Fibroblast of upper back skin (primary cell): ENCODE data around the gene P2RY2.

Experiments
- DNase-seq: peaks from one replicate; pipeline ENCODE4 v3.0.0-alpha.2; 2013

P2RY2 gene

DNA sequence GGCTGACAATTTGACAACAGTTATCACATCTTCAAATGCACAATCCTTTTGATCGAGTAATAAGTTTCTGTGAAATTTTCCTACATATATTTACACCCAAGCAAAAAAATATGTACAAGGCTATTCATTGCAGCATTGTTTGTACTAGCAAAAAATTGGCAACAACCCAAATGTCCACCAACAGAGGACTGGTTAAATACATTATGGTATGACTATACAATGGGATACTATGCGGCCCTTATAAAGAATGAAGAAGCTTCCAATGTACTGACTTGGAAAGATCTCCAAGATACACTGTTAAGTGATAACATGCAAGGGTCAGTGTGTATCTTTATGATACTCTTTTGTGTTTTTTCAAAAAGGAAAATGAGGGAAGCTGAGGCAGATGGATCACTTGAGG, 8.2 kb upstream of the P2RY2 start:
- DNase-seq, result no peak

- DNase-seq, result no peak
These were observed 7.0 kb upstream of the P2RY2 start for GRCh38 chr11:73210916-73211667.

DNA sequence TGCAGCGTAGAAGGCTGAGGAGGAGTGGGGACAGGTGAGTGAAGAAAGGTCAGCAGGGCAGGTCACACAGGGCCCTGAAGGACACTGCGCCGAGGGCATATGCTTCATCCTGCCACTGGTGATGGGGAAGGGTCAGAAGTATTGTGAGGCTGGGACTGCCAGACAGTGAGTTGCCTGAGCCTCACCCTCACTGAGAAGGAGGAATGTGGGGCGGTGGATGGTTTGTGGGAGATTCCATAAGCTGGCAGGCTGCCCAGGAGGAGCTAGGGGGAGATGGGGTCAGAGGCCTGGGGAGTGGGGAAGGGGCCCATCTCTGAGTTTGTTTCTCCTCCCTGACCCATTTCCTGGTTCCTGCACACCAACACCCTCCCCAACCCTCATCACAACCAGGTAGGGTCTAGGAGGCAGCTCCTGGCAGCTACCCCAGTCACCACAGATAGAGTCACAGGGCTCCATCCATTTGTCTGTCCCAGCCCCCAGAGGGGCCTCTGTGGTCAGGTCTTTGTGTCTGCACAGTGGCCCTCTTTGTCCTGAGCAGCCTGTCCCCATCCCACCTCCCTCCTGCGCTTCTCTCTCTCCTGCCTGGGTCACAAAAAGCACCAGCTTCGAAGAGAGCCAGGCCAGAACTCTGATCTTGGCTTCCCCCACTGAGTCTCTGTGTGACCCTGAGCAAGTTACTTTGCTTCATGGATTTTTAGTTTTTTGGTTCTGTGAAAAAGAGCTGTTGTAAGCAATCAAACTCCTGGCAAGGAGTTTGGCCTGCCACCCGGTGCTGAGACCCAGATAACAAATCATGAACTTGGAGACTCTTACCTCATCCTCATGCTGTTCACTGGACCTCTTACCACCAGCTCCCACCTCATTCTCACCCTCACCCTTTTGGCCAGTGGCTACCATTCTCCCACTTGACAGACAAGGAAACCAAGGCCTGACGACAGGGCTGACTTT, 4.6 kb upstream of the P2RY2 start:
- no peak for DNase-seq

GRCh38 chr11:73215191-73216134, 2.6 kb upstream of the P2RY2 start:
- DNase-seq, result no peak

GRCh38 chr11:73216465-73216864, 1.6 kb upstream of the P2RY2 start:
- DNase-seq, result no peak

- no peak for DNase-seq
These were observed 811 bp upstream of the P2RY2 start for GRCh38 chr11:73217131-73217809.

- DNase-seq, result no peak
These were observed 323 bp upstream of the P2RY2 start for GRCh38 chr11:73217810-73218105.

DNA sequence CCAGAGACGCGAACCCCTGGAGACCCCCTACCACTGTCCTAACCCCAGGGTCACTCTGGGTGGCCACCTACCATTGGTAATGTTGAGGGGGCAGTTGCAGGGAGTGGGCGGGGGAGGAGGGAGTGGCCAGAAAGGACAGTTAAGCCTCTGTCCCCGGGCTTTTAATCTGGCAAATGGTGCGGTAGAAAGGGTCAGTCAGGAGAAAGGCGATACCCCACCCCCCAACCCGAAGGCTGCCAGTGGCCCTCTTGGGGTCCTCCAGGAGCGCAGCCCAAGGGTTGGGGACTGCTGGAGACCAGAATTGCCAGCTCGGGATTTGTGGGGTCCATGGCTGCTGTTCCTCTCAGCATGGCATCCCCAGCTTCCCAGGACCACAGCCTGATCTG, 742 bp downstream of the P2RY2 start:
- no peak for DNase-seq

- DNase-seq, result no peak
These were observed 1.6 kb downstream of the P2RY2 start for GRCh38 chr11:73219396-73220285.

DNA sequence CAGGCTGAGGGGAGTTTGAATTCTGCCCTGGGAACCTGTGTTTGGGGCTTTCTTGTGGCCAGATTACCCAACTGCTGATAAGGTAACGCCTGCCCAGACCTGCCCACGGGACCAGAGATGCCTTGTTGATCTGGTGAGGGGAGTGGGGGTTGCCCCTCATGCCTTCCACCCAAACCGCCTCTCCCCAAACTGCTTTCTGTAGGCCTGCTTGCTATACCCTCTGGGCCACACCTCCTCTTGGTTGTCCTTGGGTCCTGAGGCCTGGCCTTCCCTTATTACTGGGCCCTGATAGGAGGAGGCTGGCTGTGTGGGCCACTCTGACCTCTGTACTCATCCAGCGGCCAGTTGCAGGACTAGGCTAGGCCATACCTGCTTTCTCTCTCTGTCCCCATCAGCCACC, 3.4 kb downstream of the P2RY2 start:
- DNase-seq, result no peak

GRCh38 chr11:73221996-73222395, 3.9 kb downstream of the P2RY2 start:
- DNase-seq, result no peak

DNA sequence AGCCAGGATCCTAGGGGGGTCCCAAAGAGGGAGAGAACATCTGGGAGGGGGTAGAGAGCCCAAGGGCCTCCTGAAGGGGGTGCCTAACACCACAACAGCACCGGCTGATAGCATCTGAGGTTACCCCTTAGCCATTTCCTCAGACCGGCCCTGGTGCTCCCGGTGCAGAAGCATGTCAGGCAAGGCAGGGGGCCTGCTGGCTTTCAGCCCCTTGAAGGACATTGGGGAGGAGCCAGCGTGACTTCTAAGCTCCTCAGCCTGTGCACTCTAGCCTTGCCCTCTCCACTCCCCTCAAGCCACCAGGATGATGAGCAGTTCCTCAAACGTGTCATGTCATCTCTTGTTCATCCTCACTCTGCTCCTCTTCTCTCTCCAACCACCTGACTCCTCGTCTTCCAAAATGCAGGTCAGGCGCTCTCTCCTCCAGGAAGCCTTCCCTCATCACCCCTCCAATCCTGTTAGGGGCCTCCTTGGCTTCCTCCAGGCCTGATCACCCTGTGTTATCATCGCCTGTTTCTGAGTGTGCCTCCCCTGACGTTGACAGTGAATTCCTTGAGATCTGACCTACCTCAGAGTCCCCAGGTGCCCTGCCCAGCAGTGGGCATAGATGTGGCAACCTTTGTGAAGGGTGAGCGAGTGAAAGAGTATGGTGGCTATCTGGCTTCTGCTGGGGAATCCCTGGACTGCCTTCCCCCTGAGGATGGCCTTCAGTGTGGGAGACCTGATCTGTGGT, 6.1 kb downstream of the P2RY2 start:
- no peak for DNase-seq

DNA sequence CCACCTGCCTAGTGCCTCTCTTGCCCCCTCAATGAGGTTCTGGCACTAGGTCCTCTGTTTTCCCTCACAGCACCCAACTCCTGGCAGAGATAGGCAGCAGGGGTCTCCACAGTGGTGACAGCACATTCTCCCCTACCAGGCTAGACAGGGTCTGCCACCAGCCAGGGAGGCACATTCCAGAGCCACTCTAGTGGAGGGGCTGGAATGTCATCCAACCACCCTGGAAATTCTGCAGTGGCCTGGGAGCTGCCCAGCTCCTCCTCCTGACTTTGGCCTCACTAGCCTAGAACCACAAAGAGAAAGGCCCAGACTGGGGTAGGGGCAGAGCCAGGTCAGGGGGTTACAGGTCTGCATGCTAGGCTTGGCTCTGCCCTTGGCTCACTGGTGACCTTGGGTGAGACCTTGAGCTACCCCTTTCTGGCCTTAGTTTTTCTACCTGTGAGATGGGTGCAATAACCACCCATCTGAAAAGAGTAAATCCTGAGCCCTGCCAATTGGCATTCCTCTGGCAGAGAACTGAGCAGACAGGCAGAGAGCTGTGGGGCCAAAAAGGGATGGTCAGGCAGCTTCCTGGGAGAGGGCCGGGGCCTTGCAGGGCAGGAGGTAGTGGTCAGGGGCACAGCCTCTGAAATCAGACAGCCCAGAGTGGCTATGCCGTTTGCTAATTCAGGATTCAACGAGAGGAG, 7.1 kb downstream of the P2RY2 start:
- DNase-seq, result no peak

DNA sequence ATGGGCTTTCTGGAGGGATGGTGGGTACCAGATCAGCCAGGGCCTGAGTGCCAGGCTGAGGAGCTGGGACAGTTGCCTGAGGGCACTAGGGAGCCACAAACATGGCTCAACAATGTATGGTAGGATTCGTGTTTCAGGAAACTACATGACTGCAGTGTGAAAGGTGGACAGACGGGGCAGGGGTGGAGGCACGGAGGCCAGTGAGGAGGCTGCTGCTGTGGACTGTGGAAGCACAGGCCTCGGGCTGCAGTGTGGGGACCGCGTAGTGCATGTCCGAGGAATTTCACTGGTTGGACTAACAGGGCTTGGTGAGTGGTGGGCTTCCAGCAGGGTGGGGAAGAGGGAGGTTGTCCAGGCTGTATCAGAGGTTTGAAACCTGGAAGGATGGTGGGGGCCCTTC, 7.8 kb downstream of the P2RY2 start:
- no peak for DNase-seq

- DNase-seq, result no peak
These were observed 8.4 kb downstream of the P2RY2 start for GRCh38 chr11:73226297-73227006.

DNA sequence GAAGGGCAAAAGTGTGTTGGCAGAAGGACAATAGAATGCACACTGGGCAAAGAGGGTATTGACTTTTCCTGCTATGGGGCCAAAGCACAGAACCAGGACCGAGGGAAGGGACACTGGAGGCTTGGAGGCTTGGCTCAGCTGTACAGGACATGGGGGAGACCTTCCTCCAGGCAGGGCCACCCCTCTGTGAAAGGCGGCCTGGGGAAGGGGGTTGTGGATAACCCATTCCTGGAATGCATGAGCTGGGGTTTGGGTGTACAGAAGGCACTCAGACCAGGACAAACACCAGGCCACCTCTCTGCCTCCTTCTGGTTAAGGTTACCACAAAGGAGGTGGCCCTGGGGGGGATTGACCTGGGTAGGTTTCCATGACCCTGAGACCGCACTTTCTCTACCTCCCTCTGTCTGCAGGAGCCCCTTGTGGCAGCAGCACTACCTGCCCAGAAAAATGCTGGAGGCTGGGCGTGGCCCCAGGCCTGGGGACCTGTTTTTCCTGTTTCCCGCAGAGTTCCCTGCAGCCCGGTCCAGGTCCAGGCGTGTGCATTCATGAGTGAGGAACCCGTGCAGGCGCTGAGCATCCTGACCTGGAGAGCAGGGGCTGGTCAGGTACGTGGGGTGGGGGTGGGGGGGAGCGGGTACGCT, 9.6 kb downstream of the P2RY2 start:
- DNase-seq, result no peak

DNA sequence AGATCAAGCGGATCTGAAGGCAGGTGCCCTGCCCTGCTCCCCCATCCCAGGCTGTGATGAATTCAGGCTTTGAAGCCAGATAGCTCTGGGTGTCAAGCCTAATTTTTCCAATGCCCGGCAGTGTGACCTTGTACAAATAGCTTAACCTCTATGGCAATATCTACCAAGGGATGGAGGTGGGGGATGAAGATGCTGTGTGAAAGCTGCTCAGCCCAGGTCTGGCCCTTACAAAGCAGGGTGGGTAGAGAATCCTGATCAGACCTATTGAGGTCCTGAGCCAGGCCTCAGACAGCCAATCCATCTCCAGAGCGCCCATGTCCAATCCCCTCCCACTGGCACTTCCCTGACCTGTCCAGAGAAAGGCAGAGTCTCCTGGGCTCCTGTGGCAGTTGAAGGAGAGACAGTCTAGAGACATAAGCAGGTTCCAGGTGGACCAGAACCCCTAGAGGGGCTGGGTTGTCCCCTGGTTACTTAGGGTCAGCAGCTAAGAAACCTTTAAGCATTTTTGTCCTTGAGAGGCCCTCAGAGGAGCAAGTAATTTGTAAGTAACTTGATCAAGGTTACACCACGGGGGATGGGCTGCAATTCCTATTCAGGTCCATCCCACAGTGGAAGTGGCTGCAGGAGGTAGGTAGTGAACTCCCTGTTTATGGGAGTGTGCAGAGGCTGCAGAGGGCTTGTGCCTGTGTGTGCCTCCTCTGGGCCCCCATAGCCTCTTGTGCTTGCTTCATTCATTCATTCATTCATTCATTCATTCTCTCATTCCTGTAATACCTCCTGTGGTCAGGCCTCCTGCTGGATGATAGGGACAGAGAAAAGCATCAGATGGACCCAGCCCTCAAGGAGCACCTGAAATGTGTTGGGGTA, 10.4 kb downstream of the P2RY2 start:
- DNase-seq, result no peak

GRCh38 chr11:73229321-73229895, 11.3 kb downstream of the P2RY2 start:
- no peak for DNase-seq
